Measurements from ENCODE around the gene EP400. TPM values are rescaled to one million over a fixed set of nuclear protein-coding genes. Genes with fewer than 3 reads are reported as not detected.

The EP400 gene
- total and polyA plus RNA-seq, 7 experiments from 2014 or later = 2.8 to 86.8 (median 79.5) TPM

GRCh38 chr12:132033627-132034026 lies 83.9 kb downstream of the EP400 start:
- Histone ChIP-seq H3K4me1 (ENCODE audit: control insufficient read depth in 2 of 2, insufficient read depth in 2 of 2, low read length in 2 of 2) (no peaks in the 10 kb centered on the region), H3K9me3 (ENCODE audit: control insufficient read depth in 2 of 3, low read length in 3 of 3) (no peaks in the 10 kb centered on the region), H3K27ac (ENCODE audit: low read depth, low read length) (no peak overlapping the region), H3K36me3 (ENCODE audit: control insufficient read depth in 2 of 3, insufficient read depth in 3 of 3, low read length in 3 of 3) (peaks cover 10 to 97% (median 26%) of the 10 kb centered on the region in 3 experiments), H3K4me3 (ENCODE audit: low read length) (no peak overlapping the region), H3K27me3 (ENCODE audit: control insufficient read depth in 2 of 2, insufficient read depth in 2 of 2, low read length in 2 of 2) (no peaks in the 10 kb centered on the region)
- intact Hi-C loops (cut with micrococcal nuclease) = no loop called here
- Mint-ChIP-seq H3K4me3 (no peak overlapping the region), H3K27me3 (no peaks in the 10 kb centered on the region), H3K9me3 (no peaks in the 10 kb centered on the region), H3K27ac (no peak overlapping the region), H3K4me1 (peaks cover 0 to 5% (median 0%) of the 10 kb centered on the region in 7 donors), H3K36me3 (peaks cover 24 to 68% (median 40%) of the 10 kb centered on the region in 5 donors)
- DNase-seq (no peak), ATAC-seq (no peak)
- ChIA-PET CTCF (no interaction called here), POLR2A (no interaction called here)

DNA sequence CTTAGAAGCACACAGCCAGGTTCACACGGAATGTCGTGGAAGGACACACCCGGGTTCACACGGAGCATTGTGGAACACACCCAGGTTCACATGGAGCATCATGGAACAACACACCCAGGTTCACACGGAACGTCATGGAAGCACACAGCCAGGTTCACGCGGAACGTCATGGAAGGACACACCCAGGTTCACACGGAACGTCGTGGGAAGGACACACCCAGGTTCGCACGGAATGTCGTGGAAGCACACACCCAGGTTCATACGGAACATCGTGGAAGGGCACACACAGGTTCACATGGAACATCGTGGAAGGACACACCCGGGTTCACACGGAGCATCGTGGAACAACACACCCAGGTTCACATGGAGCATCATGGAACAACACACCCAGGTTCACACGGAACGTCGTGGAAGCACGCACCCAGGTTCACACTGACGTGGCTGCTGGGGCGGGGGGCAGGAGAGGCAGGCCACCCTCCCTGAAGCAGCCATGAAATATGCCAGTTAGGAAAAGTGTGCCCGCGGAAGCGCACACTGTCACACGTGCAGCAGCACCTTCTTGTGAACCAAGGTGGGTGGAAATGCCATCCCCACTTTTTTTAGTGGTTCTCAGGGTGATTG lies 86.4 kb downstream of the EP400 start:
- ChIA-PET POLR2A (no interaction called here), CTCF (no interaction called here)
- H3K27ac Mint-ChIP-seq = no peak overlapping the region
- DNase-seq = no peak
- no peak overlapping the region for H3K27ac ChIP-seq (ENCODE audit: low read depth, low read length)
- H3K4me1 Mint-ChIP-seq = peaks cover 0 to 9% (median 0%) of the 10 kb centered on the region in 7 donors
- H3K4me1 ChIP-seq (ENCODE audit: control insufficient read depth in 2 of 2, insufficient read depth in 2 of 2, low read length in 2 of 2) = no peaks in the 10 kb centered on the region
- H3K4me3 ChIP-seq (ENCODE audit: low read length) = no peak overlapping the region
- no peak for ATAC-seq
- peaks cover 21 to 94% (median 21%) of the 10 kb centered on the region in 3 experiments for H3K36me3 ChIP-seq (ENCODE audit: control insufficient read depth in 2 of 3, insufficient read depth in 3 of 3, low read length in 3 of 3)
- intact Hi-C loops (cut with micrococcal nuclease) = no loop called here
- H3K27me3 ChIP-seq (ENCODE audit: control insufficient read depth in 2 of 2, insufficient read depth in 2 of 2, low read length in 2 of 2) = no peaks in the 10 kb centered on the region
- H3K4me3 Mint-ChIP-seq = no peak overlapping the region
- no peaks in the 10 kb centered on the region for H3K9me3 Mint-ChIP-seq
- peaks cover 17 to 69% (median 37%) of the 10 kb centered on the region in 5 donors for H3K36me3 Mint-ChIP-seq
- H3K9me3 ChIP-seq (ENCODE audit: control insufficient read depth in 2 of 3, low read length in 3 of 3) = no peaks in the 10 kb centered on the region
- no peaks in the 10 kb centered on the region for H3K27me3 Mint-ChIP-seq

DNA sequence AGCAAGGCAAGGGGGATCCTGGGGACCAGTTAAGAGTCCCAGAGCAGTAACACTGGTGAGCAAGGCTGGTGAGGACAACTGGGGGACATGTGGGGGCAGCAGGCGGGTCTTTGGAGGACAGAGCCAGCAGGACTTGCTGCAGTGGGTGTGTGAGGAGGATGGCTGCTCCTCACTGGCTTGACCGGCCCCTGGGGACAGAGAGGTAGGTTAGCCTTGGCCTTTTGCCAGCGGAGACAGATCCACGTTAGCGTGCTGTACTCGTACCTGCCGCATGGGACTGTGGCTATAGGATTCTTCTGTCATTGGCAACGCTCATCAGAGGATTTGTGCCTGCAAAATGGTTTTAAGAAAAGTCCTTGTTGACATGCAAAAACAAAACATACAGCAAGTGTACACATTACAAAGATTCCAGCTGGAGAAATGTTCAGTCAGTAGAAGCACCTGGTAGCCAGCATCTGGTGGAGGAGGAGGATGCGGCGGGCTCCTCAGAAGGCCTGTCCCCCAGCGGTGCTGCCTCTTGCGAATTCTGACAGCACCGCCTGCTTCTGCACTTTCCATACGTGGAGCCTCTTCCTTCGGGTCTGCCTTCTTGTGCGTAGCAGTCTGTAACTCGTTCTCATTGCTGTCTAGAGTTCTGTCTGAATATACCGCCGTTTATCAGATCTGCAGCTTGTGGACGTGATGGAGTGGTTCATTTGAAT lies 91.3 kb downstream of the EP400 start:
- POLR2A ChIA-PET = no interaction called here
- Histone ChIP-seq H3K36me3 (ENCODE audit: control insufficient read depth in 2 of 3, insufficient read depth in 3 of 3, low read length in 3 of 3) (peaks cover 19 to 92% (median 23%) of the 10 kb centered on the region in 3 experiments), H3K27ac (ENCODE audit: low read depth, low read length) (no peak overlapping the region), H3K4me3 (ENCODE audit: low read length) (no peak overlapping the region), H3K27me3 (ENCODE audit: control insufficient read depth in 2 of 2, insufficient read depth in 2 of 2, low read length in 2 of 2) (no peaks in the 10 kb centered on the region), H3K9me3 (ENCODE audit: control insufficient read depth in 2 of 3, low read length in 3 of 3) (no peaks in the 10 kb centered on the region), H3K4me1 (ENCODE audit: control insufficient read depth in 2 of 2, insufficient read depth in 2 of 2, low read length in 2 of 2) (no peaks in the 10 kb centered on the region)
- Mint-ChIP-seq H3K4me3 (no peak overlapping the region), H3K27me3 (no peaks in the 10 kb centered on the region), H3K4me1 (peaks cover 0 to 17% (median 4%) of the 10 kb centered on the region in 7 donors), H3K9me3 (no peaks in the 10 kb centered on the region), H3K36me3 (peaks cover 4 to 68% (median 16%) of the 10 kb centered on the region in 5 donors), H3K27ac (peak overlapping the region in 3 of 9 donors; percentile 36 to 76 (median 54))
- DNase-seq = no peak
- intact Hi-C loops (cut with micrococcal nuclease) = no loop called here
- no peak for ATAC-seq
- CTCF ChIA-PET = no interaction called here

DNA sequence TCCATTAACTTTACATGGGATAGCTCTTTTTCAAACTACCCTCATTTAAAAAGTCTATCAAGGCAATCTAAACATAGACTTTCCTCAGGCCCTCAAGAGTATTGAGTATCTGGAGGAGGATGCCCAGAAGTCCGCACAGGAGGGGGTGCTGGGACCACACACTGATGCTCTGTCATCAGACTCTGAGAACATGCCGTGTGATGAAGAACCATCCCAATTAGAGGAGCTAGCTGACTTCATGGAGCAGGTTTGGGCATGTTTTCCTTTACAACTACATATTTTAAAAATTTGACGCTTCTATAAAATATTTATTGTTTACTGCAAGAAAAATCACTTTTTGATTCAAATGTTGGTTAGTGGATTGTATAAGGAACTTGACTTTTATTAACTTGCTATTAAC lies 93.5 kb downstream of the EP400 start:
- ChIA-PET POLR2A (interaction anchor here (0.8 kb wide), 1 partner anchor 8 kb away, joined by 3 read pairs; no protein-coding TSS in a partner anchor), CTCF (no interaction called here)
- H3K27me3 Mint-ChIP-seq = no peaks in the 10 kb centered on the region
- no peak overlapping the region for H3K4me3 Mint-ChIP-seq
- Histone ChIP-seq H3K9me3 (ENCODE audit: control insufficient read depth in 2 of 3, low read length in 3 of 3) (no peaks in the 10 kb centered on the region), H3K4me3 (ENCODE audit: low read length) (no peak overlapping the region), H3K27me3 (ENCODE audit: control insufficient read depth in 2 of 2, insufficient read depth in 2 of 2, low read length in 2 of 2) (no peaks in the 10 kb centered on the region), H3K36me3 (ENCODE audit: control insufficient read depth in 2 of 3, insufficient read depth in 3 of 3, low read length in 3 of 3) (peaks cover 20 to 82% (median 27%) of the 10 kb centered on the region in 3 experiments), H3K4me1 (ENCODE audit: control insufficient read depth in 2 of 2, insufficient read depth in 2 of 2, low read length in 2 of 2) (no peaks in the 10 kb centered on the region), H3K27ac (ENCODE audit: low read depth, low read length) (no peak overlapping the region)
- no peaks in the 10 kb centered on the region for H3K9me3 Mint-ChIP-seq
- DNase-seq (no peak), ATAC-seq (no peak)
- H3K27ac Mint-ChIP-seq = no peak overlapping the region
- H3K4me1 Mint-ChIP-seq = peaks cover 0 to 17% (median 4%) of the 10 kb centered on the region in 7 donors
- H3K36me3 Mint-ChIP-seq = peaks cover 4 to 60% (median 11%) of the 10 kb centered on the region in 5 donors
- intact Hi-C loops (cut with micrococcal nuclease) = no loop called here

DNA sequence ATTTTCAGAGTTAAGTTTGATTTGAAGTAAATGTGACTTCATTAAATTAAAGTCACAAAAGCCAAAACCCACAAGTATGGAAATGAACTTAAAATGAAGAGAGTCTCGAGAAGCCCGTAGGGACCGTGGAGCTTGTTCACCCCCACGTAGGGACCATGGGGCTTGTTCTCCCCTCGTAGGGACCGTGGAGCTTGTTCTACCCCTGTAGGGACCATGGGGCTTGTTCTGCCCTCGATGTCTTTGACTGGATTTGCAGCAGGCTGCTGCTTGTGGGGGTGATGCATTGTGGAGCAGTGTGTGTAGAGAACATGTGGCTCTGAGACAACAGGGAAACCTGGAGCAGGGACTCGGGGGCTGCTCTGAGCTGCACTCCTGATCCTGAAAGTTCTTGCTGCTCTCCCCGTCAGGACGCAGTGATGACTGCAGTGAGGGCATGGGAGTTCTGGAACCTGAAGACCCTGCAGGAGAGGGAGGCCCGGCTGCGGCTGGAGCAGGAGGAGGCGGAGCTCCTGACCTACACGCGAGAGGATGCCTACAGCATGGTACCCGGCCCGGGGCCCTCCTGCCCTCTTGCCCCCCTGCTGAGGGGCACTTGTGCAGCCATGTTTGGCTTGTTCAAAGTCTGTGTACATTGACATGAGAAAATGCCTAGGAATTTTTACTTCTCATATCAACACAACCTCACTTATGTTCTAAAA lies 94.2 kb downstream of the EP400 start:
- Mint-ChIP-seq H3K36me3 (peaks cover 2 to 53% (median 6%) of the 10 kb centered on the region in 5 donors), H3K27ac (no peak overlapping the region), H3K27me3 (no peaks in the 10 kb centered on the region), H3K9me3 (no peaks in the 10 kb centered on the region), H3K4me1 (peaks cover 0 to 15% (median 4%) of the 10 kb centered on the region in 7 donors), H3K4me3 (no peak overlapping the region)
- Histone ChIP-seq H3K9me3 (ENCODE audit: control insufficient read depth in 2 of 3, low read length in 3 of 3) (no peaks in the 10 kb centered on the region), H3K4me1 (ENCODE audit: control insufficient read depth in 2 of 2, insufficient read depth in 2 of 2, low read length in 2 of 2) (no peaks in the 10 kb centered on the region), H3K4me3 (ENCODE audit: low read length) (no peak overlapping the region), H3K27ac (ENCODE audit: low read depth, low read length) (no peak overlapping the region), H3K36me3 (ENCODE audit: control insufficient read depth in 2 of 3, insufficient read depth in 3 of 3, low read length in 3 of 3) (peaks cover 16 to 79% (median 20%) of the 10 kb centered on the region in 3 experiments), H3K27me3 (ENCODE audit: control insufficient read depth in 2 of 2, insufficient read depth in 2 of 2, low read length in 2 of 2) (no peaks in the 10 kb centered on the region)
- CTCF ChIA-PET = no interaction called here
- POLR2A ChIA-PET = interaction anchor here (0.8 kb wide), 1 partner anchor 9 kb away, joined by 3 read pairs; no protein-coding TSS in a partner anchor
- ATAC-seq (no peak), DNase-seq (no peak)
- intact Hi-C loops (cut with micrococcal nuclease) = no loop called here

- Mint-ChIP-seq H3K9me3 (no peaks in the 10 kb centered on the region), H3K36me3 (peaks cover 4 to 53% (median 6%) of the 10 kb centered on the region in 5 donors), H3K4me3 (no peak overlapping the region), H3K27ac (peak overlapping the region in 1 of 9 donors; percentile 17), H3K27me3 (no peaks in the 10 kb centered on the region), H3K4me1 (peaks cover 0 to 13% (median 4%) of the 10 kb centered on the region in 7 donors)
- ChIA-PET CTCF (no interaction called here), POLR2A (no interaction called here)
- no peak for ATAC-seq
- Histone ChIP-seq H3K4me1 (ENCODE audit: control insufficient read depth in 2 of 2, insufficient read depth in 2 of 2, low read length in 2 of 2) (no peaks in the 10 kb centered on the region), H3K36me3 (ENCODE audit: control insufficient read depth in 2 of 3, insufficient read depth in 3 of 3, low read length in 3 of 3) (peaks cover 13 to 79% (median 21%) of the 10 kb centered on the region in 3 experiments), H3K27me3 (ENCODE audit: control insufficient read depth in 2 of 2, insufficient read depth in 2 of 2, low read length in 2 of 2) (no peaks in the 10 kb centered on the region), H3K9me3 (ENCODE audit: control insufficient read depth in 2 of 3, low read length in 3 of 3) (no peaks in the 10 kb centered on the region), H3K4me3 (ENCODE audit: low read length) (no peak overlapping the region), H3K27ac (ENCODE audit: low read depth, low read length) (no peak overlapping the region)
- intact Hi-C loops (cut with micrococcal nuclease) = no loop called here
- no peak for DNase-seq
Measured at GRCh38 chr12:132044661-132045412, 95.1 kb downstream of the EP400 start.

Measured in naive thymus-derived CD4-positive, alpha-beta T cell (primary cell).